Epithelial cell of prostate (primary cell): Measurements from ENCODE around the gene SDR42E2.
"Not testable (repeated sequence)": the region's sequence is repeated elsewhere in the genome, so short reads cannot be mapped to it uniquely, and the experiment has no call there.

ENCODE experiments used
- DNase-seq: peaks from one replicate; pipeline ENCODE4 v3.0.0-alpha.2; 2011; ENCODE audit warnings: low read depth, low spot score
- H3K27ac ChIP-seq: fragments of 450-650 bp; 2 replicates; pipeline ENCODE4 v1.5.1; 2017; ENCODE audit warnings: mild to moderate bottlenecking

SDR42E2 gene

GRCh38 chr16:22153078-22153477 is 9.2 kb upstream of the SDR42E2 start:
- not testable (repeated sequence) for H3K27ac ChIP-seq, DNase-seq

- no peak overlapping the region for H3K27ac ChIP-seq
- DNase-seq: no peak
Measured at GRCh38 chr16:22161401-22161800, 905 bp upstream of the SDR42E2 start.

- no peak for DNase-seq
- H3K27ac ChIP-seq: no peak overlapping the region
Measured at GRCh38 chr16:22162656-22163009, 327 bp downstream of the SDR42E2 start.

- DNase-seq: no peak
- no peak overlapping the region for H3K27ac ChIP-seq
Measured at GRCh38 chr16:22163806-22164205, 1.5 kb downstream of the SDR42E2 start.

GRCh38 chr16:22164482-22164881 is 2.2 kb downstream of the SDR42E2 start:
- H3K27ac ChIP-seq: no peak overlapping the region
- no peak for DNase-seq

DNA sequence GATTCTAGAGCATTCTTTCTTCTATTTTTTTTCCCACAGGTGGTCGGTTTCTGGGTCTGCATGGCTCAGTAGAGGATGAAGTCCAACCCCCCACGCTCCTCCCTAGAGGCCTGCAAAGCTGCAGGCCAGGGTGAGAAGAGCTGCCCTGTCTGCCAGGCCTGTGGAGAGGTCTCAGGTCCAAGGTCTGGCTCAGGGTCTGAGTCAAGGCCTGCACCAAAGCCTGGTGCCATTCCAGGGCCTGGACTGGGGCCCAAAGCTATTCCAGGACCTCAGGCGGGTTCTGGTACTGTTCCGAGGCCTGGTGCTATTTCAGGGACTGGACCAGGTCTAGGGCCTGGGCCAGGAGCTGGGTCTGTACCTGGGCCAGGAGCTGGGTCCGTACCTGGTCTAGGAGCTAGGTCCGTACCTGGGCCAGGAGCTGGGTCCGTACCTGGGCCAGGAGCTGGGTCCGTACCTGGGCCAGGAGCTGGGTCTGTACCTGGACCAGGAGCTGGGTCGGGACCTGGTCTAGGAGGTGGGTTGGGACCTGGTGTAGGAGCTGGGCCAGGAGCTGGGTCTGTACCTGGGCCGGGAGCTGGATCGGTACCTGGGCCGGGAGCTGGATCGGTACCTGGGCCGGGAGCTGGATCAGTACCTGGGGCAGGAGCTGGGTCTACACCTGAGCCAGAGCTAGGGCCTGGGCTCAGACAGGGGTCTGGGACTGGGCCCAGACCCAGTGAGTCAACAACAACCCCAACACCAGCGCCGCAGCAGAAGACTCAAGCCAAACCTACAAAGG is 3.4 kb downstream of the SDR42E2 start:
- no peak overlapping the region for H3K27ac ChIP-seq
- DNase-seq: no peak

DNA sequence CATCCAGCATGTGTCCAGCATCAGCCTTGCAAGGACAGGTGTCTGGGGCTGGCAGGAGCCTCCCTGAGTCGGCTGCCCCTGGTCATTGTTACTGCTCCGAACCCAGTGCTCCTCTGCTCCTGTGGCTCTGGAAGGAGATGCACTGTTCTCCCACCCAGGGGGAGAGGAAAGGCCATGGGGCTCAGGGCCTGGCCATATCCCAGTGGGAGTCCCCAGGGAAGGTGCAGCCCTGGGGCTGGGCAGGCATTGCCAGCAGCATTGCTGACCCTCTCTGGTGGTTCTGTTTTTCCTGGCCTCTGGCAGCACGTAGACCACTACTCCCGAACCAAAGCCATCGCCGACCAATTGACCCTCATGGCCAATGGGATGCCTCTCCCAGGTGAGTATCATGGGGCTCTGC is 9.6 kb downstream of the SDR42E2 start:
- DNase-seq: no peak
- no peak overlapping the region for H3K27ac ChIP-seq

GRCh38 chr16:22172642-22173041 is 10.3 kb downstream of the SDR42E2 start:
- not testable (repeated sequence) for H3K27ac ChIP-seq, DNase-seq

- DNase-seq: no peak
- H3K27ac ChIP-seq: no peak overlapping the region
Measured at GRCh38 chr16:22174642-22175041, 12.3 kb downstream of the SDR42E2 start.

DNA sequence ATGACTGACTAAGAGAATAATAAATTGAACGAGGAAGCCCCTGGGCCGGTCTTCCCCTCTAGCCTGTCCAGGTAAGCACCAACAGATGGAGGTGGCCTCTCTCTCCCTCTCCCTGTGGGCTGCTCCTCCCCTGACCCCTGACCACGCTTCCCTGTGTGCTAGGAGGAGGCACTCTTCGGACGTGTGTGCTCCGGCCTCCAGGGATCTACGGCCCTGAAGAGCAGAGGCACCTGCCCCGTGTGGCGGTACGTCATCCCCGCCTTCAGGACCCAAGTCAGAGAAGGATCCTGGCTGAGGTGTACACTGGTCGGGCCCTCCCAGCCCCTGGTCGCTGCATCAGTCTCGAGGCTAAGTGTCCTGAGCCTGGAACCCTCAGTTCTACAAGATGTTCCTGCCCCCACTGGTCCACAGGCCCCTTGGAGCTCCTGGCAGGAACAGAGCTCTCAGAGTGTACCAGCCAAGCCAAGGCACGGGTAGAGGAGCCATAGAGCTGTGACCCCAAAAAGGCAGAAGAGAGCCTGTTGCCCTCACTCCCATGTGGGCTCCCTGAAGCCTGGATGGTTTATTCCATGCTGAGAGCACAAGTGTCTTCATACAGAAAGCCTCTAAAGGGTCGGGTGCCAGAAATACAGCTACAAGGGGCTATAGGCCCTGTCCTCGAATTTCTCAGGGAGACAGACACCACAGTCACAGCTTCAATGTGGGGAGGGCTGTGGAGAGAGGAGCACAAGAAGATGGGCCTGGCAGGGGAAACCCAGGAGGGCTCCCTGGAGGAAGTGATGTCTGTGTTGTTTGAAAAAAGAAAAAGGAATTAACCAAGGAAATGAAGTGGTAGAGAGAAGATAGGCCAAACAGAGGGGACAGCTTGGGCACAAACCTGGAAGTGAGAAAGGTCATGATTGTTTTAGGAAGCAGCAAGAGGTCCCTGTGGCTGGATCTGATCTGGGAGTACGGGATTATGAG is 15.9 kb downstream of the SDR42E2 start:
- DNase-seq: no peak
- no peak overlapping the region for H3K27ac ChIP-seq

GRCh38 chr16:22181426-22181825 is 19.1 kb downstream of the SDR42E2 start:
- no peak for DNase-seq
- no peak overlapping the region for H3K27ac ChIP-seq

DNA sequence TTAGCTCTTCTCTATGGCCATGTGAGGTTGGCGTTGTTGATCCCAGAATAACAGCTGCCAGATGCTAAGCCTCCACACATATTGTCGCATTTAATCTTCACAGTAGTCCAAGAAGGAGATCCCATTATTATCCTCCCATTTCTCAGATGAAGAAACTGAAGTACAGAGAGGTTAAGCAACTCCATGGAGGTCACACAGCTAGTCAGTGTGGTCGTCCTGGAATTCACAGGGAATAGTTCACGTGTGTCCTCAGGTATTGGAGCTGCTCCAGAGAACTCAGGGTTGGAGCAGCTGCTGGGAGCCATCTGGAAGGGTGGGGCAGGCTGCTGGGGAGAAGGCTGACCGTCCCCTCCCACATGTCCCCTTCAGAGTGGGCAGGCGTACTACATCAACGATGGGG is 19.5 kb downstream of the SDR42E2 start:
- DNase-seq: no peak
- H3K27ac ChIP-seq: no peak overlapping the region

- DNase-seq: no peak
- no peak overlapping the region for H3K27ac ChIP-seq
Measured at GRCh38 chr16:22183335-22183734, 21.0 kb downstream of the SDR42E2 start.

GRCh38 chr16:22183901-22184614 is 21.8 kb downstream of the SDR42E2 start:
- no peak overlapping the region for H3K27ac ChIP-seq
- DNase-seq: no peak

- H3K27ac ChIP-seq: no peak overlapping the region
- DNase-seq: no peak
Measured at GRCh38 chr16:22184615-22184968, 22.3 kb downstream of the SDR42E2 start.

GRCh38 chr16:22186517-22186916 is 24.2 kb downstream of the SDR42E2 start:
- no peak overlapping the region for H3K27ac ChIP-seq
- DNase-seq: no peak

DNA sequence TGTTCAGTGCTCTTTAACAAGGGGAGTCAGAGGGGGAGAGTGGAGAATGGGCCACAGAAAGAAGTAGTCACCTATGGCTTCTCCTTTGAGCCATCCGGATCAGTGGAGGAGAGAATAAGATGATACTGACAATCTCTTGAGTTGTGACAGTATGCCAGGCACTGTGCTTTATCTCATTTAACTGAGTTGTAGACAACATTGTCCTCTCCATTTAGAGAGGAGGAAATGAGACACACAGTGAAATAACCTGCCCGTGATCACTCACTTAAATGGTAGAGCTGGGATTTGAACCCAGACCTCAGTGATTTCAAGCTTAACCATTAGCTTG is 25.9 kb downstream of the SDR42E2 start:
- DNase-seq: no peak
- no peak overlapping the region for H3K27ac ChIP-seq

- H3K27ac ChIP-seq: peak overlapping the region; percentile 87
- DNase-seq: peak; percentile 66
Measured at GRCh38 chr16:22188595-22189442, 26.5 kb downstream of the SDR42E2 start.

- DNase-seq: no peak
- peak overlapping the region; percentile 87 for H3K27ac ChIP-seq
Measured at GRCh38 chr16:22189473-22190080, 27.3 kb downstream of the SDR42E2 start.
